K562 (cell line): Measurements from ENCODE around the gene TAS1R3. TPM values are rescaled to one million over a fixed set of nuclear protein-coding genes. Genes with fewer than 3 reads are reported as not detected.

ENCODE experiments used
- CEBPG ChIP-seq, 3 experiments: fragments of 200-800 bp in 1 of 3; sonication (Bioruptor generic) in 1 of 3; sonication (generic) in 1 of 3; formaldehyde crosslinking in 1 of 3; IDR thresholded peaks in 2 of 3; conservative IDR thresholded peaks in 1 of 3; 2 replicates each; pipeline versions ENCODE4 v1.6.1 to v1.8.0; 2016 to 2022; ENCODE audit warnings: missing compliant biosample characterization in 2 of 3, missing genetic modification characterization in 2 of 3, mild to moderate bottlenecking in 1 of 3, missing genetic modification reagents in 1 of 3
- CHD1 ChIP-seq: fragments of 200-600 bp; sonication (generic); IDR thresholded peaks from one replicate; pipeline ENCODE4 v1.6.1; 2012; ENCODE audit warnings: mild to moderate bottlenecking, moderate library complexity, low read length, inconsistent platforms
- CHD2 ChIP-seq: IDR thresholded peaks from 2 replicates; pipeline ENCODE4 v1.6.1; 2011; ENCODE audit warnings: low read depth, low read length
- CREB1 ChIP-seq, 2 experiments: sonication (generic) in 1 of 2; formaldehyde crosslinking in 1 of 2; IDR thresholded peaks; 2 replicates each; pipeline versions ENCODE4 v1.6.1 to v1.8.0; 2012 to 2022; ENCODE audit warnings: inconsistent platforms in 1 of 2, mild to moderate bottlenecking in 1 of 2, missing genetic modification reagents in 1 of 2, moderate library complexity in 1 of 2
- ELK1 ChIP-seq: sonication (generic); formaldehyde crosslinking; IDR thresholded peaks from 2 replicates; pipeline ENCODE4 v1.8.1; 2022; ENCODE audit warnings: missing genetic modification reagents
- GTF2F1 ChIP-seq: IDR thresholded peaks from 2 replicates; pipeline ENCODE4 v1.6.1; 2011; ENCODE audit warnings: low read depth, low read length, improper control_type of control experiment
- HNRNPUL1 ChIP-seq: fragments of 200-400 bp; formaldehyde crosslinking; IDR thresholded peaks from 2 replicates; pipeline ENCODE4 v1.6.1; 2017; ENCODE audit warnings: low read length
- KDM5B ChIP-seq: fragments of 200-600 bp; sonication (generic); IDR thresholded peaks from 2 replicates; pipeline ENCODE4 v1.6.1; 2012; ENCODE audit warnings: low read depth, mild to moderate bottlenecking, moderate library complexity, low read length, control low read depth, inconsistent platforms; ENCODE audit not compliant: insufficient replicate concordance
- KLF13 ChIP-seq: fragments of 450-650 bp; IDR thresholded peaks from 2 replicates; pipeline ENCODE4 v1.6.1; 2016; ENCODE audit warnings: missing genetic modification characterization, low read depth, mild to moderate bottlenecking, missing compliant biosample characterization, moderate library complexity, borderline replicate concordance
- LARP7 ChIP-seq: fragments of 450-650 bp; IDR thresholded peaks from 2 replicates; pipeline ENCODE4 v1.6.1; 2016
- MED1 ChIP-seq: sonication (generic); formaldehyde crosslinking; IDR thresholded peaks from 2 replicates; pipeline ENCODE4 v1.8.1; 2023; ENCODE audit warnings: missing genetic modification reagents, borderline replicate concordance
- NCOR1 ChIP-seq: fragments of 450-650 bp; IDR thresholded peaks from 2 replicates; pipeline ENCODE4 v1.6.1; 2016; ENCODE audit warnings: mild to moderate bottlenecking, moderate library complexity
- NFATC3 ChIP-seq: fragments of 450-650 bp; IDR thresholded peaks from 2 replicates; pipeline ENCODE4 v1.6.1; 2017; ENCODE audit warnings: mild to moderate bottlenecking
- OTX1 ChIP-seq: fragments of 450-650 bp; formaldehyde crosslinking; IDR thresholded peaks from 2 replicates; pipeline ENCODE4 v1.4.0; 2022; ENCODE audit warnings: mild to moderate bottlenecking
- POLR2AphosphoS5 ChIP-seq: IDR thresholded peaks from 2 replicates; pipeline ENCODE4 v1.6.1; 2011; ENCODE audit warnings: mild to moderate bottlenecking, low read depth, low read length, moderate library complexity; ENCODE audit not compliant: control insufficient read depth, insufficient read depth
- PPARD ChIP-seq: fragments of 250-450 bp; sonication (Bioruptor Pico); IDR thresholded peaks from 2 replicates; pipeline ENCODE4 v1.8.0; 2022; ENCODE audit warnings: inconsistent platforms, mild to moderate bottlenecking, moderate library complexity
- RAD51 ChIP-seq: fragments of 450-650 bp; IDR thresholded peaks from 2 replicates; pipeline ENCODE4 v1.7.1; 2016; ENCODE audit warnings: low read depth, mild to moderate bottlenecking, borderline replicate concordance
- RFX5 ChIP-seq: IDR thresholded peaks from 2 replicates; pipeline ENCODE4 v1.6.1; 2011; ENCODE audit warnings: low read depth, mild to moderate bottlenecking, improper control_type of control experiment, low read length
- RHOXF2B ChIP-seq: fragments of 250-450 bp; sonication (Bioruptor Pico); conservative IDR thresholded peaks from 2 replicates; pipeline ENCODE4 v1.5.1; 2021
- SETDB1 ChIP-seq: IDR thresholded peaks from one replicate; pipeline ENCODE4 v1.6.1; 2012; ENCODE audit warnings: low read length, control low read depth, inconsistent platforms
- YY1 ChIP-seq, 3 experiments: IDR thresholded peaks; 2 replicates each; pipeline ENCODE4 v1.6.1; 2011; ENCODE audit warnings: low read length in 2 of 3, mild to moderate bottlenecking in 2 of 3, moderate library complexity in 2 of 3, borderline replicate concordance in 1 of 3, control low read depth in 1 of 3, low read depth in 1 of 3; ENCODE audit not compliant: insufficient read depth in 3 of 3, insufficient replicate concordance in 2 of 3, control insufficient read depth in 1 of 3, insufficient read length in 1 of 3; ENCODE audit errors: extremely low read depth in 1 of 3
- ZC3H8 ChIP-seq: fragments of 450-650 bp; IDR thresholded peaks from 2 replicates; pipeline ENCODE4 v1.6.1; 2017
- ZNF140 ChIP-seq: fragments of 250-450 bp; sonication (Bioruptor Pico); IDR thresholded peaks from 2 replicates; pipeline ENCODE4 v1.8.0; 2021; ENCODE audit warnings: moderate library complexity, mild to moderate bottlenecking, inconsistent platforms
- ZNF354B ChIP-seq: fragments of 250-450 bp; sonication (Bioruptor Pico); IDR thresholded peaks from 2 replicates; pipeline ENCODE4 v1.4.0; 2020
- ZNF408 ChIP-seq: fragments of 250-450 bp; sonication (Bioruptor Pico); IDR thresholded peaks from 2 replicates; pipeline ENCODE4 v1.4.0; 2020; ENCODE audit warnings: low read depth, mild to moderate bottlenecking, moderate library complexity
- ZNF445 ChIP-seq: fragments of 250-450 bp; sonication (Bioruptor Pico); IDR thresholded peaks from 2 replicates; pipeline ENCODE4 v1.4.0; 2020; ENCODE audit warnings: low read depth, mild to moderate bottlenecking, moderate library complexity
- polyA plus RNA-seq, 8 experiments: library from polyadenylated mRNA; depleted of rRNA in 4 of 8; stranded (reverse) in 5 of 8; unstranded in 3 of 8; fragments of >200 nt; fragmentation: Nextera tagmentation in 2 of 8; fragmentation: Illumina TruSeq in 1 of 8; extraction: Ambion mirVana in 2 of 8; extraction: Trizol in 1 of 8; gene quantifications; 2 replicates each; pipeline versions ENCODE4 v1.2.1 to v1.2.3, GENCODE V29; 2011 to 2014; ENCODE audit warnings: inconsistent platforms in 1 of 8, missing spikeins in 1 of 8
- total RNA-seq, 7 experiments: library from RNA; depleted of rRNA in 6 of 7; stranded (reverse); fragments of >200 nt in 6 of 7; fragmentation: Illumina TruSeq in 2 of 7; extraction: Trizol in 2 of 7; gene quantifications; 2 replicates each; pipeline versions ENCODE4 v1.2.1 to v1.2.3, GENCODE V29; 2011 to 2021; ENCODE audit warnings: low replicate concordance in 1 of 7

Gene TAS1R3
- total and polyA plus RNA-seq, 9 of the 15 experiments (the other 6 are each of a cell fraction or from before 2014, with no cell fraction given): 0.07 to 0.13 TPM; not detected in 7

DNA sequence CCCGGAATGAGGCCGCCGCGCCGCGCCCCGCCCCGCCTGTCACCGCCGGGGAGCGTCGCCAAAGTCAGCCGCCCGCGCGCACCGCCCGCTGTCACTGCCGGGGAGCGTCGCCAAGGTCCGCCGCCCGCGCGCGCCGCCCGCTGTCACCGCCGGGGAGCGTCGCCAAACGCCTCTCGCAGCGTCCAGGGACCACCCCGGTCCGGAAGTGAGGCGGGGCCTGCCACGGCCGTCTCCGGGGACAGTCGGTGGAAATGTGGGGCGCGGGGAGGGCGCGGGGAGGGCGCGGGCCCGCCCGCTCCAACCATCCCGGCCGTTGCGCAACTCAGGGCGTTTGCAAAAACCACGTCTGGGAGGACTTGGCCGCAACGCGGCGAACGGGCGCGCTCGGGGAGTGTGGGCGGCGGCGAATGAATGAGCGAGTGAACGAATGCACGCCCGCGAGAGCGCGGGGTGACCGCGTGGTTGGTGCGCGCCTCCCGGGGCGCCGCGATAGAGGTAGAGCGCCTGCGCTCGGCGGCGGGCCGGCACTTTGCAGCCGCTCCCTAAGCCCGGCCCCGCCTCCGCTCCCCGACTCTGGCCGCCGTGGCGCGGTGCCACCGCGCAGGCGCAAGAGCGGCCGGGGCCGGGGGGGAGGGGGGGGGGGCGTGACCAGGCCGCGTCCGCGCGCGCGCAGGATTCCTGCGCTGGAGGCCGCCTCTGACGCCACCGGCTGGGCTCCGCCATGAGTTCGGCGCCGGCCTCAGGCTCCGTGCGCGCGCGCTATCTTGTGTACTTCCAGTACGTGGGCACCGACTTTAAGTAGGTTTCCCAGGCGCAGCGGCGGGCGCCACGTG, 22.9 kb upstream of the TAS1R3 start, which contains the start of the genes ACAP3 and PUSL1 (continued):
- TF ChIP-seq CREB1 (IDR thresholded peaks at IDR 0.05) (peak; percentile 54), CREB1 (CRISPR knock-in tag; IDR thresholded peaks at IDR 0.05) (peak; percentile 69), LARP7 (no peak), ZNF354B (no peak), POLR2AphosphoS5 (peak; percentile 58), CHD2 (peak; percentile 85), PPARD (no peak), SETDB1 (no peak), ZNF445 (no peak), NFATC3 (no peak), NCOR1 (peak; percentile 48), RFX5 (no peak), RAD51 (no peak), CHD1 (no peak), KDM5B (peak; percentile 58), KLF13 (tag) (peak; percentile 38; the same call in 1 of the 2 replicates), HNRNPUL1 (no peak), MED1 (CRISPR knock-in tag) (no peak), RHOXF2B (CRISPR knock-in tag) (no peak), CEBPG (CRISPR knock-in tag; IDR thresholded peaks at IDR 0.05) (peak; percentile 97), CEBPG (tag; conservative IDR thresholded peaks at IDR 0.05 in 1 of 2, IDR thresholded peaks at IDR 0.05 in 1 of 2) (peak; percentile 97 to 100), OTX1 (no peak), ZNF408 (no peak), ZC3H8 (no peak), GTF2F1 (no peak), YY1 (IDR thresholded peaks at IDR 0.05; ENCODE audit: borderline replicate concordance in 1 of 3, control insufficient read depth in 1 of 3, extremely low read depth in 1 of 3, insufficient read depth in 3 of 3, insufficient read length in 1 of 3, insufficient replicate concordance in 2 of 3, low read depth in 1 of 3, low read length in 2 of 3) (peak; percentile 40 to 87 (median 81)), ELK1 (CRISPR knock-in tag) (peak; percentile 94), ZNF140 (CRISPR knock-in tag) (no peak)
